Tibial nerve (tissue), 3 donors: ENCODE measurements around the gene MPL.

Source experiments
- EP300 ChIP-seq, 2 donors: sonication (generic); formaldehyde crosslinking; IDR thresholded peaks; one replicate each; pipeline ENCODE4 v1.6.1; 2017; ENCODE audit warnings: antibody characterized with exemption in 2 of 2, mild to moderate bottlenecking in 1 of 2
- POLR2A ChIP-seq, 2 donors: fragments of 450-650 bp; IDR thresholded peaks; one replicate each; pipeline ENCODE4 v1.6.1; 2017; ENCODE audit warnings: antibody characterized with exemption in 2 of 2, mild to moderate bottlenecking in 2 of 2, moderate library complexity in 2 of 2

- TF ChIP-seq POLR2A (IDR thresholded peaks at IDR 0.05) (no peak), EP300 (IDR thresholded peaks at IDR 0.05) (no peak)
Measured at GRCh38 chr1:43307458-43308158, 30.0 kb upstream of the MPL start.
